GM15510 (cell line): ENCODE data around the gene ZNF488.

Experiments
- POLR2A ChIP-seq: IDR thresholded peaks from 3 replicates; pipeline ENCODE4 v1.6.1; 2011; ENCODE audit warnings: borderline replicate concordance; ENCODE audit not compliant: insufficient read length; ENCODE audit errors: extremely low read depth

ZNF488 gene

GRCh38 chr10:47351899-47352815, 31.9 kb downstream of the ZNF488 start:
- TF ChIP-seq POLR2A: no peak

- no peak for TF ChIP-seq POLR2A
Measured at GRCh38 chr10:47350671-47351640, 33.1 kb downstream of the ZNF488 start.

- TF ChIP-seq POLR2A: no peak
Measured at GRCh38 chr10:47349941-47350371, 34.1 kb downstream of the ZNF488 start.

- no peak for TF ChIP-seq POLR2A
Measured at GRCh38 chr10:47349516-47349915, 34.6 kb downstream of the ZNF488 start.

GRCh38 chr10:47348661-47349470, 35.2 kb downstream of the ZNF488 start:
- no peak for TF ChIP-seq POLR2A

GRCh38 chr10:47348138-47348651, 35.9 kb downstream of the ZNF488 start, which contains the start of gene RBP3:
Gene RBP3 (plus strand): TSS chr10:47348363. CDS start chr10:47348485, 122 bp downstream.
- TF ChIP-seq POLR2A: no peak

- no peak for TF ChIP-seq POLR2A
Measured at GRCh38 chr10:47347303-47347675, 36.8 kb downstream of the ZNF488 start.

- TF ChIP-seq POLR2A: no peak
Measured at GRCh38 chr10:47346581-47347302, 37.4 kb downstream of the ZNF488 start.

GRCh38 chr10:47344996-47345870, 38.9 kb downstream of the ZNF488 start:
- no peak for TF ChIP-seq POLR2A

GRCh38 chr10:47340608-47341170, 43.4 kb downstream of the ZNF488 start:
- TF ChIP-seq POLR2A: no peak

GRCh38 chr10:47339759-47340607, 44.1 kb downstream of the ZNF488 start:
- no peak for TF ChIP-seq POLR2A
